DMS79 (cell line): ENCODE measurements around the gene MICAL2.

Source experiments
- DNase-seq: peaks from one replicate; lab custom pipeline; 2025; lab: John Stamatoyannopoulos, UW

MICAL2 gene

GRCh38 chr11:12155696-12156095, 45.3 kb downstream of the MICAL2 start:
- DNase-seq: no peak

GRCh38 chr11:12156301-12157140, 46.1 kb downstream of the MICAL2 start:
- no peak for DNase-seq

- no peak for DNase-seq
Observed at GRCh38 chr11:12157241-12157661, 46.9 kb downstream of the MICAL2 start.

DNA sequence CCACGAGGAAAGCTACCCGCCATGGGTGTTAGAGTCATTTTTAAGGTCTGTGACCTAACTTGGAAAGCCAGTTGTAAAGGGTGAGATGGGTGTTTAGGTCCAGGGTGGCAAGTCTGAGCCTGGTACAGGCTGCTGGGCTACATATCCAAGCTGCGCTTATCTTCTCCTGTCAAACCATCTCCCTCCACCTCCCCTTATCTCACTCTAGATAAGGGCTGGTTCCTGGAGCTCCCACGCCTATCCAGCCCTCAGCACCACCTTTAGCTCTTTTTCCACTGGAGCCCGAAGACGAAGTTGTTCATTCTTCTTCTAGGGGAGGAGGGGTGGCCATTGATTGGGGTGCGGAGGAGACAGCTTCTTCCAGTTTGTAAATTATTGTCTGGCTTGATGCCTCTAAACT, 48.5 kb downstream of the MICAL2 start:
- DNase-seq: no peak

DNA sequence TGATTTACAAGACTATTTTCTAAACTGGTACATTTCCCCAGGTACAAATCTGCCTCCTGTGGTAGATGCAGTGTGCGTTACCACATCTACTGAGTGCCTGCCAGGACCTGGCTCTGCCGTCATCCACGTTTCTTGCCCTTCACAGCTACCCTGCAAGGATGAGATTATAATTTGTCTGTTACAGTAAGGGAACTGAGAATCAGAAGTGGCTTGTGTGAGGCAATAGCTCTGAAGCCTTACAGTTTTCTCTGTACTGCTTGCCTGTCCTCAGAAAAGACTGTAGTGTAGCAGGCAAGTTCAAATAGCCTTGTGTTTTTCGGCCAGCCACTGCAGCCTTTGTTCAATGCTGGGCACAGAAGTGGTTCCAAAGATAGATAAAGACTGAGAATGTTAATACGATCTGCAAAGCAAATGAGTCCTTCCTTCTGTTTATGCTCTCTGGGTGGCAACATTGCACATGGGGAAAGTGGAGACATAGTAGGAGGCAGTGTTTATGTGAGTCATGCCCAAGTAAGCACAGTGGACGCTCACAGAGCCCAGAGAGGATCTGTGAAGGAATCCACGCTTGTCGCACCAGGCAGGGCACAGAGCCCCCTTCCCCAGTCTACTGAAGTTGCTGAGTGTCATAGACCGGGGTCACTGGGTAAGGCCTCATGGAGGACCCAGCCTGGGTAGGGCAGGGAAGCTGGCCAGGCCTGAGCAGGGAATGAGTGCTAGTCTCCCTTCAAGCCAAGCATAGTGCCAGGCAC, 49.1 kb downstream of the MICAL2 start:
- DNase-seq: no peak

GRCh38 chr11:12160231-12160630, 49.8 kb downstream of the MICAL2 start:
- DNase-seq: no peak

- DNase-seq: no peak
Observed at GRCh38 chr11:12160680-12161079, 50.3 kb downstream of the MICAL2 start.

GRCh38 chr11:12161137-12161536, 50.7 kb downstream of the MICAL2 start:
- DNase-seq: no peak

DNA sequence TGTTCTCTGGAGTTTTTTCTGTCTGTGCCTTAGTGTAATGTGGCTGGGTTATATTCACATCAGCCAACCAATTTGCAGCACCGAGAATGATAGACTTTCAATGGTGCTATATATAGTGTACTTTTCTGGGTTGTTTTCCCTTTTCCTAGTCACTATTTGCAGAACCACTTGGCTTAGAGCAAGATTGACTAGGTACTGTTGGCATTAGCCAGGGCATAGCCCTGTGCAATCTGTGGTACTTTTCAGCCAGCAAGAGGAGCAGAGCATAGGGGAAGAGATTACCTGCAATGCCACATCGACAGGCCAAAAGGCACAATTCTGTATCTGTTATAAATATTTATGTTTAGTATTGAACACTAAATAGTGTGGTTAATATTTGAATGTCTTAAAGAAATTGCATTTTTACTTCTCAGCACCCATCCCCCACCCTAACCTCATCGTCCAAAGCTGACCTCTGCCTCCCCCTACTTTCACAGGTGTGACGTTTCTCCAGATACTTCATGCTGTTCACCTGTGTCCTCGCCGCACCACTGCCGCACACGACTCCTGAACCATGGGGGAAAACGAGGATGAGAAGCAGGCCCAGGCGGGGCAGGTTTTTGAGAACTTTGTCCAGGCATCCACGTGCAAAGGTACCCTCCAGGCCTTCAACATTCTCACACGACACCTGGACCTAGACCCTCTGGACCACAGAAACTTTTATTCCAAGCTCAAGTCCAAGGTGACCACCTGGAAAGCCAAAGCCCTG, 51.4 kb downstream of the MICAL2 start:
- DNase-seq: no peak

GRCh38 chr11:12162652-12163051, 52.3 kb downstream of the MICAL2 start:
- DNase-seq: no peak

GRCh38 chr11:12163181-12163941, 53.0 kb downstream of the MICAL2 start:
- no peak for DNase-seq

GRCh38 chr11:12164061-12165014, 53.9 kb downstream of the MICAL2 start:
- no peak for DNase-seq

DNA sequence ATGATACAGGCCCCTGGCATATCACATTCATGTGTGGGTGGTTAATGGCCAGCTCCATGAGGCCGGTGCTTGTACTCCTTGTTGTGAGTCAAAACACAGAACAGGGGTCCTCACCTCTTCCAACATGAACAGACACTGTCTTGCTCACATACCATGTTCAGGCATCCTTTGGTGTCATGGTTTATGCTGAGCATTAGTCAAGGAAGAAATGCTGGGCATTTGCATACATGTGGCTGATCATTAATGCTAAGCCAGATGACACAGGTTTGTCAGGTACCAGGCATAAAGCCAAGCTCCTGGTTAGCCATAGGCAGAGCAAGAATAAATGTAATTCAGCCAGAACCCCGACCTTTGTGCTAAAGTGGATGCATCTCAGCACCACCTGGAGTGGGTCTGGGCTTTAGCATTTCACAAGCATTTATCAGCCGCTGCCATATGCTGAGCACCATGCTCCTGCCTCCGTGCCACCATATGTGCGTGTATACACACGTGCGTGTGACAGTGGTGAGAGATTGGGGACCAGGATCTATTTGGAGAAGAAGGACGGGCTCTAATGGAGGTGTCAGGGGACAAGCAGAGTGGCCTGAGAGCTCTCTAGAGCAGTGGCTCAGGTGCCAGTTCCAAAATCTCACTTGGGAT, 55.0 kb downstream of the MICAL2 start:
- no peak for DNase-seq

DNA sequence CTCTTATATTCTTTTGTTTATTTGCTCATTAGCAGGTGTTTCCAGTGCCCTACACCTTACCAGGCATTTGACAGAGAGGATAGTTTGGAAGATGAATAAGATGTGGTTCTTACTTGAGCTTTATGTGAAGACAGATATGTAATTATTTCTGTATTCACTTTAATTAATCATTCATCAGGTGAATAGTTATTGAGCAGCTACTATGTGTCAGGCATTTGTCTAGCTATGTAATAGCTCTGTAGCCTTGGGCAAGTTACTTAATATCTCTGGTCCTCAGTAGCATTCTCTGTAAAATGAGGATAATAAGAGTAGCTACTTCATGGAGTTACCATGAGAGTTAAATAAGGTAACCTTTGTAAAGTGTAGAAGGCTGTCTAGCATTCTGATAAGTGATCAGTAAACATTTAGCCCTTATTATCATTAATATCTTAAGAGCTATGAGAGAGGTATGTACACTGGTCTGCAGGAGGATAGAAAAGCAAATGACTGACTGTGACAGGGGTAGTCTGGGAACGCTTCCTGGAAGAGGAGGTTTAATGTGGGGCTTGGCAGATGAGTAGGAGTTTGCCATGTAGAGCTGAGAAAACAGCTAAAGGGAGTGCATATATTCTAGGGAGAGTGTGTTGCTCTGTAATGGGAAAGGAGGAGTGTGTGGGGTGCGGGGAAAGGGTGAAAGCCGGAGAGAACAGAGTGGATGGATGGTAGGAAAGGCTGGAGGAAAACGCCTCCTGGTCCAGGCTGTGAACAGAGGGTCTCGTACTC, 56.1 kb downstream of the MICAL2 start:
- no peak for DNase-seq

GRCh38 chr11:12167061-12168000, 56.9 kb downstream of the MICAL2 start:
- DNase-seq: peak; percentile 7

- DNase-seq: no peak
Observed at GRCh38 chr11:12168114-12168513, 57.7 kb downstream of the MICAL2 start.

DNA sequence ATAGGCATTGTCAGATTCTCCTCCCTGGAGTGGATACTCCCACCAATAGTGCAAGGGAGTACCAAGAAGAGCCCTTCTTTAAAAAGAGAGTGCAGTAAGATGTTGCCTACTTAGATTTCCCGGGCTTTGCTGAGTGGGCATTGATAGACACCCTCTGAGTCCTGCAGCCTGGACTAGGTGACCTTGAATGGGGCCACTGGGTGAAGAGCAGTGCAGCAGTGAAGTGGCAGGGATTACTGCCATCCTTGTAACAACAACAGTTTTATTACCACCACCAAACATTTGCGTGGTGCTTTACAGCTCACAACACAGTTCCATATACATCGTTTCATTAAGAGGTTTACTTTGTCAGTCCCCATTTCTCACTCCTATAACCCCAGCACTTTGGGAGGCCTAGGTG, 59.4 kb downstream of the MICAL2 start:
- no peak for DNase-seq

GRCh38 chr11:12170501-12170900, 60.1 kb downstream of the MICAL2 start:
- DNase-seq: no peak
